ENCODE measurements around the gene CNTN5.

Gene CNTN5

GRCh38 chr11:99640671-99641070 lies 619.9 kb downstream of the CNTN5 start:
- DNase-seq: no peak

- DNase-seq: no peak
These were observed 625.2 kb downstream of the CNTN5 start for GRCh38 chr11:99645934-99646333.

- DNase-seq: peak in 1 of 2 experiments; percentile 5
These were observed 649.4 kb downstream of the CNTN5 start for GRCh38 chr11:99670067-99670676.

- no peak for DNase-seq
These were observed 651.2 kb downstream of the CNTN5 start for GRCh38 chr11:99671808-99672409.

- DNase-seq: no peak
These were observed 655.5 kb downstream of the CNTN5 start for GRCh38 chr11:99676292-99676691.

GRCh38 chr11:99682171-99682570 lies 661.4 kb downstream of the CNTN5 start:
- no peak for DNase-seq

- DNase-seq: no peak
These were observed 661.9 kb downstream of the CNTN5 start for GRCh38 chr11:99682646-99683045.

- DNase-seq: no peak
These were observed 663.2 kb downstream of the CNTN5 start for GRCh38 chr11:99683933-99684332.

DNA sequence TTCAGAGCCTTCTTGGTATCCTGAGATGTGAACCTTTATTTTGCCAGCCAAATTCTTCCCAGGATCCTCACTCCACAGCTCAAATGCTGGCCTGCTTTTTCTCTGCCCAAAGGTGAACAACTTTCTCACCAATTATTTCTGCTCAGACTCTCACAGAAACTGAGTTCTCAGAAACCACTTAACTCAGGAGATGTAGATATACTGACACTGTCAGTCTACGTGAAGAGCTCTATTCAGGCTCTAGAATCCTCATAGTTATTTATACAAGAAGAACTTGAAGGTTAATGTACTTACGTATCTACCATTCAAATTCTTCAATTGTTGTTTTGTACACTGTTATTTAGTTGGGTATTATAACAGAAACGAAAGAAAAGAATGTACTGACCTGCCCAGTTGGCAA lies 666.1 kb downstream of the CNTN5 start:
- DNase-seq: no peak

DNA sequence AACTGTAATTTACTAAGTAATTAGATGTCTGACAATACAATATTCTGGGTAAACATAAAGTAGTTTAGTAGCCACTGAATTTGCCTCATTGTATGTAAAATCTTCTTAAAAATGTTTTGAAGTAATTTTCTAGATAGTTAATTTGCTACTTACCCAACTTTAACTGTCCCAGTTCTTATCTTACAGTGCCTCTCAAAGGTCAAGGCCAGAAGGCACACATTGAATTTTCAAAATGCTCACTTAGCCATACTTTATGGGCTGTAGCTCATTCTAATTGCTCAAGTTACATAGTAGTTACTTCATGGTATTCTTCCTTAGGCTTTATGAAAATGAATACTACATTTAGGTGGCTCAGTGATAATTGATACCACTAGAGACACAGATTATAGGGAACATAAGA lies 666.6 kb downstream of the CNTN5 start:
- DNase-seq: no peak

DNA sequence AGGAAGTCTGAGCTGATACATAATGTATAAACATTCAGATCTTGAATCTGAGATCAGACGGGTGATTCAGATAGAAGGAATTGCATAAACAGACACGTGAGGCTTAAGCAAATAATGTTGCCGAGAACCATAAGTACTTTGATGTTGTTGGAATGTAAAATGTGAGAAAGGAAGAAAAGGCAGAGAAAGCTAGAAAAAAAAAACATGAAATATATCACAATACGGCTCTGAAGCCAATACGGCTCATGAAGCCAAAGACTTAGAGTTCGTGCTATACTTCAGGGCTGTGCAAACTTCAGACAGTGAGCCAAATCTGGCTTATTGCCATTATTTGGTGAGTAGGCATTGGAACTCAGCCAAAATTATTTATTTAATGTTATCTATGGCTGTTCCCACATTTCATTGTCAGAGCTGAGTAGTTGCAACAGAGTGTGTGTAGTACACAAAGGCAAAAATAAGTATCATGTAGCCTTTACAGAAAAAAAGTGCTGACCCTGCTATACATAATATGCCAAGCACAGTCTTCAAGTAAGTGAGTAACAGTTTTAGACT lies 673.3 kb downstream of the CNTN5 start:
- no peak for DNase-seq

- no peak for DNase-seq
These were observed 674.4 kb downstream of the CNTN5 start for GRCh38 chr11:99695106-99695505.

- peak in 1 of 2 experiments; percentile 43 for DNase-seq
These were observed 686.1 kb downstream of the CNTN5 start for GRCh38 chr11:99706848-99707247.

GRCh38 chr11:99708928-99709672 lies 688.4 kb downstream of the CNTN5 start:
- no peak for DNase-seq

DNA sequence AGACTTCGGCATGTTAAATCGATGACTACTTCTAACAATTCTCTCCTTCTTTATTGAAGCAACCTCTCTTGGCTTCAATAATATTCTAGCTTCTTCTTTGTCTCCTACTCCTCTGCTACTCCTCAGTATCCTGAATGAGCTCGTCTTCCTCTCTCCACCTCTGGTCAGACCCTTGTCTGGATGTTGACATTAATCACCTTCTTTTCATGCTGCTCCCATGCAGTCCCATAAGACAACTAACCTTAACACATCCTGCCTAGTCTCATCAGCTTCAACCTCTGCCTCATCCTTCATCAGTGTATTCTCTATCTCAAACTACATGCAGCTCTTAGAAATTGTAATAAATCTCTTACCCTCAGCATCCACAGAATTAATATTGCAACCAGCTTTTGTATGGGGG lies 695.6 kb downstream of the CNTN5 start:
- no peak for DNase-seq

GRCh38 chr11:99718291-99718690 lies 697.5 kb downstream of the CNTN5 start:
- no peak for DNase-seq

GRCh38 chr11:99739464-99740089 lies 718.8 kb downstream of the CNTN5 start:
- DNase-seq: peak; percentile 11 to 65

DNA sequence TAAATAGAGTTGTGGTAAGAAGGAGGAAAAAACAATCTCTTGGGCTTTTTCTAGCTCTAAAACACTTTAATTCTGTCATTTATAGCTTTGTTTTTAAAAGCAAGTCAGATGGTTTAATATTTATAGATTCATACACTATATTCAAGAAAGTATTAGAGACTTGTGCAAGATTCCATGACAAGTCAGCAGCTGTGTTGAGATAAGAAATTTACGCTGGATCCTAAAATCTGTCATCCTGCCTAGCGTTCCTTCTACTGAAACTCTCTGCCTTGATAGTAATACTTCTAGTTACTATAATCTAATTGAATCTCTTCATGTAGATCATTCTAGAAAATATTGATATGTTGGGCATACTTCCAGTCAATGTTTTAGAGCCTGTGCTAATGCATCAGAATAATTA lies 721.8 kb downstream of the CNTN5 start:
- no peak for DNase-seq

DNA sequence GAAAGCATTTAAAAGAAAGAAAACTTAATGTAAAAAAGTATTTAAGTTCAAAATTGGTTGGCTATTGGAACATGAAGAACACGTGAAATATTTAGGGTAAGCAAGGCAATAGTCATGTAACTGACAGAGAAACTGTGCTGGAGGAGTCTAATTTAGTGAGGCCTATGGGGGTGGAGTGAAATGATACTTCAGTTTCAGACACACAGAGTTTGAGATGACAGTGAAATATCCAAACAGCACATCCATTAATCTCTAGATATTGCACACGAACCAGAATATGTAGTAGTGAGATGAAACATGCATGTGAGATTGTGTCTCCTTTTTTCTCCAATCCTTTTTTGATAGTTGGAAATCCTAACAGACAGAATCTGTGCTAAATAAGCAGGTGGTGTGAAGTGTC lies 739.0 kb downstream of the CNTN5 start:
- DNase-seq: no peak

DNA sequence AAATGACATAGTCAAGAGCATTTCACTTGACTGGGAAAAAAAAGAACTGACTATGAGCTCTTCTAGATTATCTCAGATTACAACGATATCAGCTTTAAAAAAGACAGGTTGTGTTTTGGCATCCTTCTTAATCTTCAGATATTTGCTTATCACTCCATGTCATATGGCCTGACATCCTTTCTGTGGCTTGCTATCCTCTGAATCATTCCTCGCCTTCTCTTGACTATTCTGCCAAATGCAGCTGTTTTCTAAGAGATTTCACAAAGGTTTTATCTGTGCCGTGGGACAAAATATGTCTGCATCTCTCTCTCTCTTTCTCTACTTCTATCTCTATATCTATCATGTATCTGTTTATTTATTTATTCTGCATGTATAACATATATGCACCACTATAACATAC lies 746.1 kb downstream of the CNTN5 start:
- DNase-seq: no peak

DNA sequence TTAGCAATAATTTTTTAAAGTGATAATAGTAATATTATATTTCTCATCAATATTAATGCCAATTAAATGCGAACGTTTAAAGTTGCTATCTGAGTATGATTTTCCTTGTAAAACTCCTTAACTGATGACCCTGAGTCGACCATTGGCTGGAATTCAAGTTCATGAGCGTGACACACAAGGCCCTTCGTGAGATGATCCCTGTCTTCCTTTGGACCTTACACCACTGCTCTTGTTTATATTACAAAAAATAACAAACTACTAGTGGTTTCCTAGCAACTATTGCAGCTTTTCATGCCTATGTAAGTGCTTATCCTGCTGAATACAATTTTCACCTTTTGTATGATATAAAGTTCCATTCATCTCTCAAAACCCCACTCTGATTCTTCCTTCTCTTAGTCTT lies 752.9 kb downstream of the CNTN5 start:
- DNase-seq: no peak

DNA sequence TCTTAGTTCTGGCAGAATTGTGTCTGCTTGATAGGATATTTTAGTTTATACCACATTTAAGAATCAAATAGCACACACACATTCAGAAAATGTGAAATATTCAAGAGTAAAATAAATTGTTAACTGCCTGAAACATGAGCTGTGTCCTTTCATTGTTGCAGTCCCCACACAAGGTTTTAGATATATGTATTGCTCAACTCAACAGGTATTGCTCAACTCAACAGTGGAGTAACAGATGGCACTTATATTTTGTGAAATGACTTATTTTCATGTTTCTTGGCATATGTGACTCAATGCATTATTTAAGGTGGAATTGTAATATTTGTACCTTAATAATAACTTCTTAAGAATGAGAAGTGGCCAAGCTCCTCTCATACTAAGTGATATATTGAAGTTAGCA lies 760.3 kb downstream of the CNTN5 start:
- no peak for DNase-seq

DNA sequence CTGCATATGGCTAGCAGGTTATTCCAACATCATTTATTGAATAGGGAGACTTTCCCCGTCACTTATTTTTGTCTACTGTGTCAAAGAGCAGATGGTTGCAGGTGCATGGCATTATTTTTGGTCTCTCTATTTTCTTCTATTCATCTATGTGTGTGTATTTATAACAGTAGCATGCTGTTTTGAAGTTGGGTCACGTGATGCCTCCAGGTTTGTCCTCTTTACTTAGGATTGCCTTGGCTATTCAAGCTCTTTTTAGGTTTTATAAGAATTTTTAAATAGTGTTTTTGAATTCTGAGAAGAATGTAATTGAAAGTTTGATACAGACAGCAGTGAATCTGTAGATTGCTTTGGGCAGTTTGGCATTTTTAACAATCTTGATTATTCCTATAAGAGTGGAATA lies 770.6 kb downstream of the CNTN5 start:
- DNase-seq: no peak

GRCh38 chr11:99795999-99796398 lies 775.2 kb downstream of the CNTN5 start:
- DNase-seq: no peak

All from NCI-H524 (cell line).